ENCODE data around the gene CLDN20. TPM values are rescaled to one million over a fixed set of nuclear protein-coding genes. Genes with fewer than 3 reads are reported as not detected.

The CLDN20 gene
- polyA plus RNA-seq, 2 of the 4 experiments (the other 2 are of a cell fraction), result not detected

DNA sequence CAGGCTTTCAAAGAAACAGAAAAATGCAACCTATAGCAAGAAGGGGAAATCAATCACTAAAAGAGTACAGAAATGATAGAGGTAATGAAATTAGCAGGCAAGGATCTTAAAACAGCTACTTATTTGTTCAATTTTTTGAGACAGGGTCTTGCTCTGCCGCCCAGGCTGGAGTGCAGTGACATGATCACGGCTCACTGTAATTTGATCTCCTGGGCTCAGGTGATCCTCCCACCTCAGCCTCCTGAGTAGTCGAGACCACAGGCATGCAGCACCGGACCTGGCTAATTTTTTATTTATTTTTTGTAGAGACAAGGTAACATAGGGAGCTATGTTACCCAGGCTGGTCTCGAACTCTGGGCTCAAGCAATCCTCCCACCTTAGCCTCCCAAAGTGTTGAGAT lies 28.9 kb downstream of the CLDN20 start:
- POLR2A ChIA-PET, result no interaction called here
- H3K4me1 ChIP-seq, result no peaks in the 10 kb centered on the region
- ATAC-seq (no peak), DNase-seq (ENCODE audit: low read depth in 1 of 2, low spot score in 1 of 2) (no peak), FAIRE-seq (no peak)
- no peak overlapping the region for H3K27ac ChIP-seq
- H3K4me3 ChIP-seq, result no peak overlapping the region
- no peaks in the 10 kb centered on the region for H3K9me3 ChIP-seq
- no peak overlapping the region for H3K4me2 ChIP-seq
- TF ChIP-seq BCL3 (IDR thresholded peaks at IDR 0.05), result no peak
- TF ChIP-seq HES2 (IDR thresholded peaks at IDR 0.05), result no peak
- TF ChIP-seq HDAC2 (IDR thresholded peaks at IDR 0.05), result no peak
- TF ChIP-seq EHMT2 (IDR thresholded peaks at IDR 0.05; ENCODE audit: low read depth), result no peak
- TF ChIP-seq HMGXB4 (CRISPR knock-in tag; IDR thresholded peaks at IDR 0.05; ENCODE audit: borderline replicate concordance), result no peak
- no peak for TF ChIP-seq ZFP36 (IDR thresholded peaks at IDR 0.05; ENCODE audit: borderline replicate concordance, partially characterized antibody)
- TF ChIP-seq MAZ (IDR thresholded peaks at IDR 0.05; ENCODE audit: borderline replicate concordance, low read depth, low read length), result no peak
- no peak for TF ChIP-seq SMC3 (IDR thresholded peaks at IDR 0.05)
- no peak for TF ChIP-seq POLR2AphosphoS2 (conservative IDR thresholded peaks at IDR 0.05; ENCODE audit: low read length)
- TF ChIP-seq RAD21 (conservative IDR thresholded peaks at IDR 0.05 in 1 of 2, IDR thresholded peaks at IDR 0.05 in 1 of 2), result no peak
- TF ChIP-seq, protein P1, sequence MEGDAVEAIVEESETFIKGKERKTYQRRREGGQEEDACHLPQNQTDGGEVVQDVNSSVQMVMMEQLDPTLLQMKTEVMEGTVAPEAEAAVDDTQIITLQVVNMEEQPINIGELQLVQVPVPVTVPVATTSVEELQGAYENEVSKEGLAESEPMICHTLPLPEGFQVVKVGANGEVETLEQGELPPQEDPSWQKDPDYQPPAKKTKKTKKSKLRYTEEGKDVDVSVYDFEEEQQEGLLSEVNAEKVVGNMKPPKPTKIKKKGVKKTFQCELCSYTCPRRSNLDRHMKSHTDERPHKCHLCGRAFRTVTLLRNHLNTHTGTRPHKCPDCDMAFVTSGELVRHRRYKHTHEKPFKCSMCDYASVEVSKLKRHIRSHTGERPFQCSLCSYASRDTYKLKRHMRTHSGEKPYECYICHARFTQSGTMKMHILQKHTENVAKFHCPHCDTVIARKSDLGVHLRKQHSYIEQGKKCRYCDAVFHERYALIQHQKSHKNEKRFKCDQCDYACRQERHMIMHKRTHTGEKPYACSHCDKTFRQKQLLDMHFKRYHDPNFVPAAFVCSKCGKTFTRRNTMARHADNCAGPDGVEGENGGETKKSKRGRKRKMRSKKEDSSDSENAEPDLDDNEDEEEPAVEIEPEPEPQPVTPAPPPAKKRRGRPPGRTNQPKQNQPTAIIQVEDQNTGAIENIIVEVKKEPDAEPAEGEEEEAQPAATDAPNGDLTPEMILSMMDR (IDR thresholded peaks at IDR 0.05), result no peak
- TF ChIP-seq, protein P2, sequence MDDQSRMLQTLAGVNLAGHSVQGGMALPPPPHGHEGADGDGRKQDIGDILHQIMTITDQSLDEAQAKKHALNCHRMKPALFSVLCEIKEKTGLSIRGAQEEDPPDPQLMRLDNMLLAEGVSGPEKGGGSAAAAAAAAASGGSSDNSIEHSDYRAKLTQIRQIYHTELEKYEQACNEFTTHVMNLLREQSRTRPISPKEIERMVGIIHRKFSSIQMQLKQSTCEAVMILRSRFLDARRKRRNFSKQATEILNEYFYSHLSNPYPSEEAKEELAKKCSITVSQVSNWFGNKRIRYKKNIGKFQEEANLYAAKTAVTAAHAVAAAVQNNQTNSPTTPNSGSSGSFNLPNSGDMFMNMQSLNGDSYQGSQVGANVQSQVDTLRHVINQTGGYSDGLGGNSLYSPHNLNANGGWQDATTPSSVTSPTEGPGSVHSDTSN (IDR thresholded peaks at IDR 0.05), result no peak
- TF ChIP-seq MYC (IDR thresholded peaks at IDR 0.05; ENCODE audit: borderline replicate concordance, low read length), result no peak
- 83% methylated on average over 5 of the region's 5 CpGs for WGBS (ENCODE audit: missing lambda C conversion rate)
- CTCF ChIA-PET, result interaction anchor here (0.9 to 1.5 kb wide), 2 partner anchors 115 to 364 kb away, joined by 3 to 4 read pairs; no protein-coding TSS in a partner anchor

DNA sequence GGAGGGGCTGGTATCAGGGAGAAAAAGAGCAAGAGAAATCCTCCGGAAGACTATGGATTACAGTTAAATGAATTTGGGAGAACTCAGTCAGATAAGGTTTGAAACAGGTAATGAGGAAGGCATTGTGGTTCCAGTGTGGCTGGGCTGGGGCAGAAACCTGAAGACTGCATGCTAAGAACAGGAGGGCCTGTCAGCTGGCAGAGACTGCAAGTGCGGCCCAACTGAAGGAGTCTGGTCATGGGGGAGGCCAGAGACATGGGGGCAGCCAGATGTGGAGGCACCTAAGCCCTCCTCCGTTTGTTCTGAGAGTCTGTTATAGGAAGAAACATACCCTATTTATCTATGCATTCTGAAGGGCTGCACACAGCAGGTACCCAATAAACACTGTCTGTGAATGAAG lies 33.9 kb downstream of the CLDN20 start:
- DNase-seq (ENCODE audit: low read depth in 1 of 2, low spot score in 1 of 2), result no peak
- no peak for ATAC-seq
- Histone ChIP-seq H3K9me3 (no peaks in the 10 kb centered on the region), H3K4me1 (no peaks in the 10 kb centered on the region), H3K4me2 (no peak overlapping the region), H3K27ac (no peak overlapping the region), H3K4me3 (no peak overlapping the region)
- FAIRE-seq, result no peak
- WGBS (ENCODE audit: missing lambda C conversion rate), result 88% methylated on average over 3 of the region's 3 CpGs
- POLR2A ChIA-PET, result no interaction called here
- CTCF ChIA-PET, result no interaction called here
- TF ChIP-seq PHF8 (IDR thresholded peaks at IDR 0.05; ENCODE audit: borderline replicate concordance, low read depth) (no peak), BHLHE40 (IDR thresholded peaks at IDR 0.05; ENCODE audit: low read depth, low read length) (no peak), HEYL (CRISPR knock-in tag; IDR thresholded peaks at IDR 0.05) (no peak), EHF (CRISPR knock-in tag; IDR thresholded peaks at IDR 0.05) (no peak), HOXB5 (CRISPR knock-in tag; IDR thresholded peaks at IDR 0.05) (no peak)
- TF ChIP-seq, protein P3, sequence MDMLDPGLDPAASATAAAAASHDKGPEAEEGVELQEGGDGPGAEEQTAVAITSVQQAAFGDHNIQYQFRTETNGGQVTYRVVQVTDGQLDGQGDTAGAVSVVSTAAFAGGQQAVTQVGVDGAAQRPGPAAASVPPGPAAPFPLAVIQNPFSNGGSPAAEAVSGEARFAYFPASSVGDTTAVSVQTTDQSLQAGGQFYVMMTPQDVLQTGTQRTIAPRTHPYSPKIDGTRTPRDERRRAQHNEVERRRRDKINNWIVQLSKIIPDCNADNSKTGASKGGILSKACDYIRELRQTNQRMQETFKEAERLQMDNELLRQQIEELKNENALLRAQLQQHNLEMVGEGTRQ (IDR thresholded peaks at IDR 0.05), result no peak
